ENCODE results near the gene CHKB. TPM values are rescaled to one million over a fixed set of nuclear protein-coding genes. Genes with fewer than 3 reads are reported as not detected.
"Not testable (repeated sequence)": the region's sequence is repeated elsewhere in the genome, so short reads cannot be mapped to it uniquely, and the experiment has no call there.

CHKB gene
- polyA plus RNA-seq, 1 donor (not counting 4 experiments of a cell fraction or from before 2014, with no cell fraction given): 49.0 TPM

DNA sequence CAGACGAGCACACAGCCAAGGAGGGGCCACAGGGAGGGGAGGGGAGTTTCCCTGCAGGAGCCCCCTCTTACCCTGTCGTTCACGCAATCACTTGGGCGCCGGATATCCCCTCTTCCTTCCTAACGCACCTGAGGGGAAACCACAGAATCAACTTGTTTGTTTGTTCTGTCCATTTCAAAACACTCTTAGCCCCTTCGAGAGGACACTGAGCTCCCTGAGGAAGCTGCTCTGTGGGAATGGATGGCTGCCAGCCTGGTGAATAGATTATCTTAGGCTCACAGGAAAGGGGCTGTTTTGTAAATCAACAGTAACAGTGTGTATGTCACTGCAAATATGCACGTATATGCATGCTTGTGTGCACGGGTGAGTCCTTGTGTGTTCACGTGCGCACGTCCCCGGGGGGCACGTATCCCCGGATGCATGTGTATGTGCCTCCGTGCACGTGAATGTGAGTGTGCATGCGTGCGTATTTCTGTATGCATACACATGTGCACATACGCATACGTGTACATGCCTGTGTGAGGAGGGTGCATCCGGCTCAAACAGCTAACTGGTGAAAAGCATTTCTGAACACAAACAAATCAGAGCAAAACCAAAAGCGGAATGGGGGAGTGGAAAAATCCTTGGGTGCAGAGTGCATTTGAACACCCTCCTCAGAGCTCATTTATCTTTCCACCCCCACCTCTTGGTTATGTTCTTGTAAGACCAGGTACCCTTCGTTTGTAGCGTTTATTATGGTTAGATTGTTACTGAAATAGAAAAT is 38.1 kb upstream of the CHKB start:
- dilution Hi-C loops (cut with MboI; ENCODE audit: extremely low pct_ligation_motif_present, low sequenced_read_pairs): no loop called here
- no peaks in the 10 kb centered on the region for H3K9me1 ChIP-seq (ENCODE audit: control insufficient read depth, extremely low read depth, insufficient read depth, low read length)
- H4K20me1 ChIP-seq (ENCODE audit: control insufficient read depth, extremely low read depth, insufficient read depth, low read length): no peaks in the 10 kb centered on the region
- peaks cover 29% of the 10 kb centered on the region for H3K4me1 ChIP-seq (ENCODE audit: control insufficient read depth, extremely low read depth, insufficient read depth, low read length)
- no peaks in the 10 kb centered on the region for H3K9me3 ChIP-seq (ENCODE audit: control insufficient read depth, low read depth, low read length)
- FAIRE-seq: no peak
- DNase-seq (ENCODE audit: low read depth, low spot score): peak; percentile 48
- H3K4me3 ChIP-seq (ENCODE audit: control insufficient read depth in 2 of 3, extremely low read depth in 1 of 3, insufficient read depth in 2 of 3, low read depth in 1 of 3, low read length in 3 of 3): peak overlapping the region; percentile 14 to 68 (median 62)
- H3K27ac ChIP-seq (ENCODE audit: control insufficient read depth, insufficient read depth, low read length): peak overlapping the region; percentile 76
- H3K36me3 ChIP-seq (ENCODE audit: control insufficient read depth in 2 of 2, extremely low read depth in 1 of 2, insufficient read depth in 2 of 2, low read length in 2 of 2): peaks cover 0 to 4% of the 10 kb centered on the region in 2 experiments
- no peaks in the 10 kb centered on the region for H3K27me3 ChIP-seq (ENCODE audit: control insufficient read depth, extremely low read depth, insufficient read depth, low read length)
- peak overlapping the region; percentile 58 for H2AFZ ChIP-seq (ENCODE audit: control insufficient read depth, low read length)
- no peaks in the 10 kb centered on the region for H3K79me2 ChIP-seq (ENCODE audit: control insufficient read depth, insufficient read depth, low read length)
- peak; percentile 70 to 74 (median 74) for TF ChIP-seq CTCF (optimal IDR thresholded peaks at IDR 0.05 in 1 of 3, IDR thresholded peaks at IDR 0.05 in 1 of 3, conservative IDR thresholded peaks at IDR 0.05 in 1 of 3; ENCODE audit: extremely low read depth in 1 of 3, insufficient read depth in 2 of 3, low read length in 3 of 3)
- no peak for TF ChIP-seq EZH2 (IDR thresholded peaks at IDR 0.05; ENCODE audit: low read length)
- peak overlapping the region; percentile 99 for H3K4me2 ChIP-seq (ENCODE audit: control insufficient read depth, extremely low read depth, insufficient read depth, low read depth, low read length)
- H3K9ac ChIP-seq (ENCODE audit: control insufficient read depth, extremely low read depth, insufficient read depth, low read length): peak overlapping the region; percentile 72

DNA sequence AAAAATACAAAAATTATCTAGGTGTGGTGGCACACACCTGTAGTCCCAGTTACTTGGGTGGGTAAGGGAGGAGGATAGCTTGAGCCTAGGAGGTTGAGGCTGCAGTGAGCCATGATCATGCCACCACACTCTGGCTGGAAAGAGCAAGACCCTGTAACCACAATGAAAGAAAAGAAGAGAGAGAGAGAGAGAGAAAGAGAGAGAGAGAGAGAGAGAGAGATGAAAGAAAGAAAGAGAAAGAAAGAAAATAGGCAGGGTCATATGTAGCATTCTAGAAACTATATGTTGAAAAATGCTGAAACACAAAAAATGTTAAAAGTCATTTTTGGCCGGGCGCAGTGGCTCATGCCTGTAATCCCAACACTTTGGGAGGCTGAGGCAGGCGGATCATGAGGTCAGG is 31.6 kb upstream of the CHKB start:
- H3K79me2 ChIP-seq (ENCODE audit: control insufficient read depth, insufficient read depth, low read length); H2AFZ ChIP-seq (ENCODE audit: control insufficient read depth, low read length); H3K9me3 ChIP-seq (ENCODE audit: control insufficient read depth, low read depth, low read length); DNase-seq (ENCODE audit: low read depth, low spot score); dilution Hi-C loops (cut with MboI; ENCODE audit: extremely low pct_ligation_motif_present, low sequenced_read_pairs); H3K27me3 ChIP-seq (ENCODE audit: control insufficient read depth, extremely low read depth, insufficient read depth, low read length); H3K4me3 ChIP-seq (ENCODE audit: control insufficient read depth in 2 of 3, extremely low read depth in 1 of 3, insufficient read depth in 2 of 3, low read depth in 1 of 3, low read length in 3 of 3); FAIRE-seq; H3K9me1 ChIP-seq (ENCODE audit: control insufficient read depth, extremely low read depth, insufficient read depth, low read length); H3K4me2 ChIP-seq (ENCODE audit: control insufficient read depth, extremely low read depth, insufficient read depth, low read depth, low read length); H3K36me3 ChIP-seq (ENCODE audit: control insufficient read depth in 2 of 2, extremely low read depth in 1 of 2, insufficient read depth in 2 of 2, low read length in 2 of 2); H3K27ac ChIP-seq (ENCODE audit: control insufficient read depth, insufficient read depth, low read length); H3K4me1 ChIP-seq (ENCODE audit: control insufficient read depth, extremely low read depth, insufficient read depth, low read length); H4K20me1 ChIP-seq (ENCODE audit: control insufficient read depth, extremely low read depth, insufficient read depth, low read length); H3K9ac ChIP-seq (ENCODE audit: control insufficient read depth, extremely low read depth, insufficient read depth, low read length): not testable (repeated sequence)
